GM18909 (cell line): ENCODE data around the gene MYT1.

Experiments
- ATAC-seq: cut with Tn5 transposase; IDR thresholded peaks from one replicate; pipeline ENCODE4 v1.9.1; 2021; ENCODE audit warnings: mild to moderate bottlenecking; ENCODE audit not compliant: unreplicated experiment, poor library complexity

The MYT1 gene

GRCh38 chr20:64153861-64154589 lies 10.2 kb upstream of the MYT1 start:
- ATAC-seq, result no peak

GRCh38 chr20:64154590-64155257 lies 9.5 kb upstream of the MYT1 start:
- ATAC-seq, result no peak

GRCh38 chr20:64155258-64156135 lies 8.8 kb upstream of the MYT1 start:
- no peak for ATAC-seq

GRCh38 chr20:64156136-64156885 lies 7.9 kb upstream of the MYT1 start:
- ATAC-seq, result no peak

- no peak for ATAC-seq
Measured at GRCh38 chr20:64156886-64157875, 7.1 kb upstream of the MYT1 start.

- no peak for ATAC-seq
Measured at GRCh38 chr20:64157878-64158277, 6.4 kb upstream of the MYT1 start.

GRCh38 chr20:64158346-64159285 lies 5.6 kb upstream of the MYT1 start:
- ATAC-seq, result no peak

GRCh38 chr20:64159286-64159680 lies 5.0 kb upstream of the MYT1 start:
- ATAC-seq, result no peak

- no peak for ATAC-seq
Measured at GRCh38 chr20:64159711-64160110, 4.5 kb upstream of the MYT1 start.

GRCh38 chr20:64160118-64160517 lies 4.1 kb upstream of the MYT1 start:
- no peak for ATAC-seq

- ATAC-seq, result no peak
Measured at GRCh38 chr20:64160526-64161355, 3.5 kb upstream of the MYT1 start.

GRCh38 chr20:64161356-64162238 lies 2.7 kb upstream of the MYT1 start:
- no peak for ATAC-seq

GRCh38 chr20:64162239-64162910 lies 1.9 kb upstream of the MYT1 start:
- no peak for ATAC-seq

GRCh38 chr20:64163776-64164122 lies 503 bp upstream of the MYT1 start:
- ATAC-seq, result no peak

- ATAC-seq, result no peak
Measured at GRCh38 chr20:64165866-64166600, 1.8 kb downstream of the MYT1 start.
